OCI-LY7 (cell line): Measurements from ENCODE around the gene COL4A2.

Experiments
- CTCF ChIP-seq: fragments of 200-600 bp; sonication (generic); conservative IDR thresholded peaks from 2 replicates; pipeline ENCODE4 v1.5.1; 2014; ENCODE audit warnings: mild to moderate bottlenecking, antibody characterized with exemption, low read length, moderate library complexity, mixed read lengths
- EZH2phosphoT487 ChIP-seq: fragments of 200-600 bp; sonication (generic); IDR thresholded peaks from 2 replicates; pipeline ENCODE4 v1.6.1; 2018; ENCODE audit warnings: low read depth, borderline replicate concordance, mild to moderate bottlenecking, mixed run types, antibody characterized with exemption, low read length, moderate library complexity, mixed read lengths

- TF ChIP-seq CTCF (no peak), EZH2phosphoT487 (no peak)
These were observed 38.4 kb upstream of the COL4A2 start for GRCh38 chr13:110268576-110269185.
